ENCODE measurements around the gene TEAD2. TPM values are rescaled to one million over a fixed set of nuclear protein-coding genes. Genes with fewer than 3 reads are reported as not detected.
"Not testable (repeated sequence)": the region's sequence is repeated elsewhere in the genome, so short reads cannot be mapped to it uniquely, and the experiment has no call there.

TEAD2 gene
- total RNA-seq, 2 experiments from 2014 or later = not detected

DNA sequence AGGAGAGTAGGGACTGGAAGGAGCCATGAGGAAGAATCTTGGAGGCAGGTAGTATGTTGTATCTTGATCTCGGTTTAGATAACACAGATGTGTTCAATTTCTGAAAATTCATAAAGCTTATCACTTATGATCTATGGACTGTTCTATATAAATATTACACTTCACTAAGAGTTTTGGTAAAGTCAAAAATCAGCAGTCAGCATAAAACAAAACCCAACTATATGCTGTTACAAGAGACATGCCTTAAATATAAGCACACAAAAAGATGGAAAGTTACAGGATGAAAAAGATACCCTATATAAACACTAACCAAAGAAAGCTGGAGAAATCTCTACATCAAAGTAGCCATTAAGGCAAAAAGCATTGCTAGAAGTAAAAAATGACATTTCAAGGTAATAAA lies 21.4 kb upstream of the TEAD2 start:
- ChIA-PET POLR2A (interaction anchor here (0.6 kb wide), 1 partner anchor 914 kb away, joined by 3 read pairs; no protein-coding TSS in a partner anchor), CTCF (interaction anchor here (1.5 kb wide), 2 partner anchors 9 to 16 kb away, joined by 3 to 5 read pairs; no protein-coding TSS in a partner anchor)
- H3K36me3 Mint-ChIP-seq (ENCODE audit: low read depth) = no peaks in the 10 kb centered on the region

GRCh38 chr19:49382639-49383038 lies 20.4 kb upstream of the TEAD2 start:
- Mint-ChIP-seq H3K4me3 (no peak overlapping the region), H3K4me1 (peaks cover 3% of the 10 kb centered on the region), H3K9me3 (ENCODE audit: low read depth) (peaks cover 7% of the 10 kb centered on the region), H3K36me3 (ENCODE audit: low read depth) (no peaks in the 10 kb centered on the region), H3K27me3 (no peaks in the 10 kb centered on the region), H3K27ac (no peak overlapping the region)
- ChIA-PET CTCF (interaction anchor here (1.5 kb wide), 1 partner anchor 8 kb away, joined by 5 read pairs; no protein-coding TSS in a partner anchor), POLR2A (no interaction called here)
- ATAC-seq (no peak), DNase-seq (no peak)
- intact Hi-C loops (cut with DNase I, micrococcal nuclease) = loop anchor here in 1 of 2 experiments (2.0 kb wide), 1 partner anchor 18 kb away; no protein-coding TSS in a partner anchor

More for the DNA sequence above, 21.4 kb upstream of the TEAD2 start:
- Mint-ChIP-seq H3K4me1 (peaks cover 9% of the 10 kb centered on the region), H3K9me3 (ENCODE audit: low read depth) (peaks cover 7% of the 10 kb centered on the region), H3K27ac (no peak overlapping the region), H3K27me3 (no peaks in the 10 kb centered on the region), H3K4me3 (no peak overlapping the region)
- DNase-seq = no peak
- intact Hi-C loops (cut with DNase I, micrococcal nuclease) = loop anchor here in 1 of 2 experiments (2.0 kb wide), 1 partner anchor 19 kb away; no protein-coding TSS in a partner anchor
- no peak for ATAC-seq

- intact Hi-C loops (cut with DNase I, micrococcal nuclease) = no loop called here
- no peak overlapping the region for H3K4me3 Mint-ChIP-seq
- no peak overlapping the region for H3K27ac Mint-ChIP-seq
- peaks cover 4% of the 10 kb centered on the region for H3K27me3 Mint-ChIP-seq
- POLR2A ChIA-PET = interaction anchor here (0.7 kb wide), 1 partner anchor 29 kb away, joined by 3 read pairs; no protein-coding TSS in a partner anchor
- CTCF ChIA-PET = interaction anchor here (0.9 to 2.6 kb wide), 2 partner anchors 12 to 77 kb away, joined by 3 to 9 read pairs; no protein-coding TSS in a partner anchor
- DNase-seq = no peak
- peaks cover 7% of the 10 kb centered on the region for H3K9me3 Mint-ChIP-seq (ENCODE audit: low read depth)
- no peaks in the 10 kb centered on the region for H3K36me3 Mint-ChIP-seq (ENCODE audit: low read depth)
- no peaks in the 10 kb centered on the region for H3K4me1 Mint-ChIP-seq
- no peak for ATAC-seq
Measured at GRCh38 chr19:49380391-49380790, 18.2 kb upstream of the TEAD2 start.

GRCh38 chr19:49378512-49378911 lies 16.3 kb upstream of the TEAD2 start:
- Mint-ChIP-seq H3K4me1 (no peaks in the 10 kb centered on the region), H3K9me3 (ENCODE audit: low read depth) (peaks cover 5% of the 10 kb centered on the region), H3K36me3 (ENCODE audit: low read depth) (no peaks in the 10 kb centered on the region), H3K27ac (no peak overlapping the region), H3K27me3 (peaks cover 4% of the 10 kb centered on the region), H3K4me3 (no peak overlapping the region)
- intact Hi-C loops (cut with DNase I, micrococcal nuclease) = no loop called here
- POLR2A ChIA-PET = no interaction called here
- ATAC-seq (no peak), DNase-seq (no peak)
- CTCF ChIA-PET = interaction anchor here (1.1 to 2.6 kb wide), 3 partner anchors 13 to 110 kb away, joined by 3 to 9 read pairs (median 3); no protein-coding TSS in a partner anchor

GRCh38 chr19:49374665-49375434 lies 12.6 kb upstream of the TEAD2 start:
- no peak overlapping the region for H3K4me3 Mint-ChIP-seq
- CTCF ChIA-PET = interaction anchor here (0.7 to 1.7 kb wide), 4 partner anchors 9 to 403 kb away, joined by 3 to 5 read pairs (median 3); no protein-coding TSS in a partner anchor
- ATAC-seq (no peak), DNase-seq (no peak)
- no peaks in the 10 kb centered on the region for H3K36me3 Mint-ChIP-seq (ENCODE audit: low read depth)
- POLR2A ChIA-PET = interaction anchor here (0.6 to 0.9 kb wide), 2 partner anchors 37 to 176 kb away, joined by 3 to 4 read pairs; no protein-coding TSS in a partner anchor
- no peaks in the 10 kb centered on the region for H3K9me3 Mint-ChIP-seq (ENCODE audit: low read depth)
- intact Hi-C loops (cut with DNase I, micrococcal nuclease) = no loop called here
- H3K27me3 Mint-ChIP-seq = peaks cover 5% of the 10 kb centered on the region
- no peak overlapping the region for H3K27ac Mint-ChIP-seq
- no peaks in the 10 kb centered on the region for H3K4me1 Mint-ChIP-seq

- intact Hi-C loops (cut with DNase I, micrococcal nuclease) = not testable (repeated sequence)
Measured at GRCh38 chr19:49373174-49373573, 11.0 kb upstream of the TEAD2 start.

DNA sequence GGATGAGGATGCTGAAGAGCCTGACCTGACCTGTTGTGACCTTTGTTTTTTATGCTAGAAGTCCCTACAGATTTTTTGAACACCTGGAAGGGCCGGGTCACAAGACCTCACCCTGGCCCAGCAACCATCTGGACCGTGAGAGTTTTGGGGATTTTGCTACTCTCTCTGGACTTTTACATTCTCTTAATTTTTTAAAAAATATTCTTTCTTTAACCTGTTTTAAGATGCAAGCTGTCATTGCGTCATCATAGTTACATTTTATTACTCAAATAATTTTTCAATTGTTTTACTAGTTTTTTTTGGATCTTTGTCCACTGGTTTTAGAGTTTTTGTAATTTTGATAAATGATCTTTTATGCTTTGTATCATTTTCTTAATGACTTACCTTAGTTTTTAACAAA lies 9.0 kb upstream of the TEAD2 start:
- CTCF ChIA-PET = interaction anchor here (1.2 kb wide), 1 partner anchor 13 kb away, joined by 3 read pairs; no protein-coding TSS in a partner anchor
- peaks cover 7% of the 10 kb centered on the region for H3K9me3 Mint-ChIP-seq (ENCODE audit: low read depth)
- intact Hi-C loops (cut with DNase I, micrococcal nuclease) = no loop called here
- H3K27me3 Mint-ChIP-seq = peaks cover 3% of the 10 kb centered on the region
- POLR2A ChIA-PET = no interaction called here
- no peak overlapping the region for H3K4me3 Mint-ChIP-seq
- ATAC-seq (no peak), DNase-seq (no peak)
- H3K27ac Mint-ChIP-seq = no peak overlapping the region
- H3K36me3 Mint-ChIP-seq (ENCODE audit: low read depth) = no peaks in the 10 kb centered on the region
- no peaks in the 10 kb centered on the region for H3K4me1 Mint-ChIP-seq

More at GRCh38 chr19:49373174-49373573, 11.0 kb upstream of the TEAD2 start:
- H3K4me1 Mint-ChIP-seq; H3K27ac Mint-ChIP-seq; DNase-seq; H3K27me3 Mint-ChIP-seq; H3K36me3 Mint-ChIP-seq (ENCODE audit: low read depth); ATAC-seq; POLR2A ChIA-PET; CTCF ChIA-PET; H3K4me3 Mint-ChIP-seq; H3K9me3 Mint-ChIP-seq (ENCODE audit: low read depth): not testable (repeated sequence)

DNA sequence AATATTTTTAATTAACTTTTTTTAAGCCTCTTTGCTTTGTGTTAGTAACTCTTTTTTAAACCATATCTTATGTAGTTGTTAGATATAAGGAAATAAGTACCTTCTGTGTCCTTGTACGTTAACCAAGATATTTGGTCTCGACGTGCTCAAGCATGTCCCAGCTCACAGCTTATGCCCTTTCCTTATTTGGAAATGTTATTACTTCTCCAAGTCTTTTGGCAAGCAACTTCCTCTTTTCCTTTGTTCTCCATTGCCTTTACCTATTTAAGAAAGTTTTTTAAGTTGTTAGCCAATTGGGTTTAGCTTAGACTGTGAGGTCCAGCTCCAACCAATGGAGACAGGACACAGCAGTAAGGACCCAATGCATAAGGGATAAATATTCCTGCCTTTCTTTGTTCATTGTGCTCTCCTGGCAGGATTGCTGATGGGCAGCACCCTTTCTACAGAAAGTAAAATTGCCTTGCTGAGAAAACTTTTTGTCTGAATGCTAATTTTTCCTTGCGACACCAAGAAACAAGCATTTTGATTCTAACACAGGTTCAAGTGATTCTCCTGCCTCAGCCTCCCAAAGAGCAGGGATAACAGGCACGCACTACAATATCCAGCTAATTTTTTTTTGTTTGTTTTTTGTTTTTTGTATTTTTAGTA lies 6.6 kb upstream of the TEAD2 start:
- ChIA-PET CTCF (interaction anchor here (0.5 kb wide), 1 partner anchor 193 kb away, joined by 4 read pairs; no protein-coding TSS in a partner anchor), POLR2A (interaction anchor here (0.6 kb wide), 1 partner anchor 17 kb away, joined by 3 read pairs; no protein-coding TSS in a partner anchor)
- Mint-ChIP-seq H3K36me3 (ENCODE audit: low read depth) (no peaks in the 10 kb centered on the region), H3K4me1 (peaks cover 3% of the 10 kb centered on the region), H3K27me3 (peaks cover 10% of the 10 kb centered on the region), H3K4me3 (no peak overlapping the region), H3K27ac (no peak overlapping the region), H3K9me3 (ENCODE audit: low read depth) (peaks cover 7% of the 10 kb centered on the region)
- intact Hi-C loops (cut with DNase I, micrococcal nuclease) = no loop called here
- DNase-seq = no peak
- no peak for ATAC-seq

DNA sequence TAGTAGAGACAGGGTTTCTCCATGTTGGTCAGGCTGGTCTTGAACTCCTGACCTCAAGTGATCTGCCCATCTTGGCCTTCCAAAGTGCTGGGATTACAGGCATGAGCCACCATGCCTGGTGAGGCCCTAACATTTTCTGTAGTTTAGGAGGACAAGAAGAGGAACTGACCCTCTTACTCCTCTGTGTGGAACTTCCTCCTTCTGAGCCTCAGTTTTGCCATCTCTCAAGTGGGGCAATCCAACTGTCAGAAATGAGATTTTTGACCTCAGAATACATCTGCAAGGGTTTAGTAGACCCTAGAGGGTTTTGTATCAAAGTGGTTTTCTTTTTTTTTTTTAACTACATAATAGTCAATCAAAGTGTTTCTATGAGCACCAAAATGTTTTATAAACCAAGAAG lies 3.9 kb upstream of the TEAD2 start:
- intact Hi-C loops (cut with DNase I, micrococcal nuclease) = no loop called here
- Mint-ChIP-seq H3K27me3 (peaks cover 19% of the 10 kb centered on the region), H3K27ac (no peak overlapping the region), H3K36me3 (ENCODE audit: low read depth) (no peaks in the 10 kb centered on the region), H3K4me3 (no peak overlapping the region), H3K9me3 (ENCODE audit: low read depth) (peaks cover 7% of the 10 kb centered on the region), H3K4me1 (peaks cover 11% of the 10 kb centered on the region)
- ChIA-PET POLR2A (no interaction called here), CTCF (interaction anchor here (1.5 kb wide), 1 partner anchor 32 kb away, joined by 4 read pairs; no protein-coding TSS in a partner anchor)
- no peak for DNase-seq
- ATAC-seq = no peak

DNA sequence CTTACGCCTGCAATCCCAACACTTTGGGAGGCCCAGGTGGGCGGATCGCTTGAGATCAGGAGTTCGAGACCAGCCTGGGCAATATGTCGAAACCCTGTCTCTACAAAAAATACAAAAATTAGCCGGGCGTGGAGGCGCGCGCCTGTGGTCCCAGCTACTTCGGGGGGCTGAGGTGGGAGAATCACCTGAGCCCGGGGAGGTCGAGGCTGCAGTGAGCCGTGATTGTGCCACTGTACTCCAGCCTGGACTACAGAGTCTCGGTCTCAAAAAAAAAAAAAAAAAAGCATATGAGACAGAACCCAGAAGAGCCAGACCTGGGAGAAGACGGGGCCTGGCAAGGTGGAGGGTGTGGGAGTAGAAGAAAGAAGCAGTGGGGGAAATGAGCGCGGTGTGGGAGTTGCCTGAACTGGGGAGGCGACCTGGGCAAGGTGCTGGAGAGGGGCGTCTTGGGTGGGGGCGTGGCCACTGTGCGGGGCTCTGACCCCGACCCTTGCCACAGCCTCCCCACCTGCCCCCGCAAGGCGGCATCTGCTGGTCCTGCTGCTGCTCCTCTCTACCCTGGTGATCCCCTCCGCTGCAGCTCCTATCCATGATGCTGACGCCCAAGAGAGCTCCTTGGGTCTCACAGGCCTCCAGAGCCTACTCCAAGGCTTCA lies 2.0 kb upstream of the TEAD2 start:
- Mint-ChIP-seq H3K27ac (no peak overlapping the region), H3K36me3 (ENCODE audit: low read depth) (no peaks in the 10 kb centered on the region), H3K27me3 (peaks cover 23% of the 10 kb centered on the region), H3K4me1 (peaks cover 11% of the 10 kb centered on the region), H3K4me3 (no peak overlapping the region), H3K9me3 (ENCODE audit: low read depth) (peaks cover 4% of the 10 kb centered on the region)
- CTCF ChIA-PET = no interaction called here
- POLR2A ChIA-PET = no interaction called here
- intact Hi-C loops (cut with DNase I, micrococcal nuclease) = loop anchor here in 1 of 2 experiments (2.0 kb wide), 1 partner anchor 19 kb away; no protein-coding TSS in a partner anchor
- no peak for ATAC-seq
- no peak for DNase-seq

Measured in activated CD4-positive, alpha-beta T cell treated with anti-CD3 and anti-CD28 coated beads for 36 hours (primary cell).